Esophagus squamous epithelium (tissue), 5 donors: Measurements from ENCODE around the gene PLA2G2F. TPM values are rescaled to one million over a fixed set of nuclear protein-coding genes. Genes with fewer than 3 reads are reported as not detected.
A peak's percentile ranks its signal among the peaks of the same experiment; 100 is the strongest.

ENCODE experiments used
- DNase-seq: peaks from one replicate; lab custom pipeline; 2025; lab: John Stamatoyannopoulos, UW
- H3K27ac ChIP-seq, 4 donors: fragments of 200-600 bp; sonication (generic); one replicate each; pipeline ENCODE4 v1.5.1; 2016 to 2019; ENCODE audit warnings: mild to moderate bottlenecking in 1 of 4
- H3K27me3 ChIP-seq, 4 donors: fragments of 200-600 bp; sonication (generic); 1 replicate in 3 of 4; 2 replicates in 1 of 4; pipeline versions ENCODE4 v1.5.1 to v1.6.0; 2017 to 2021; ENCODE audit warnings: antibody characterized with exemption in 1 of 4
- H3K36me3 ChIP-seq, 3 donors: fragments of 200-600 bp; sonication (generic); one replicate each; pipeline ENCODE4 v1.5.1; 2016 to 2019
- H3K4me1 ChIP-seq, 3 donors: fragments of 200-600 bp; sonication (generic); one replicate each; pipeline ENCODE4 v1.5.1; 2017 to 2019
- H3K4me3 ChIP-seq, 4 donors: fragments of 200-600 bp; sonication (generic); 1 replicate in 3 of 4; 2 replicates in 1 of 4; pipeline ENCODE4 v1.5.1; 2016 to 2019; ENCODE audit warnings: mild to moderate bottlenecking in 2 of 4, moderate library complexity in 1 of 4
- H3K9me3 ChIP-seq, 3 donors: fragments of 200-600 bp; sonication (generic); one replicate each; pipeline ENCODE4 v1.5.1; 2016 to 2019
- CTCF ChIP-seq, 6 experiments: fragments of 450-650 bp in 4 of 6; fragments of 200-600 bp in 2 of 6; sonication (generic) in 2 of 6; IDR thresholded peaks; one replicate each; pipeline ENCODE4 v1.5.1; 2016 to 2019; ENCODE audit warnings: antibody characterized with exemption in 6 of 6, mild to moderate bottlenecking in 4 of 6, moderate library complexity in 4 of 6
- POLR2A ChIP-seq, 4 donors: fragments of 450-650 bp; IDR thresholded peaks; one replicate each; pipeline ENCODE4 v1.6.1; 2017; ENCODE audit warnings: antibody characterized with exemption in 4 of 4, mild to moderate bottlenecking in 4 of 4, moderate library complexity in 3 of 4
- WGBS, 2 donors: methylation state at CpG; one replicate each; pipeline ENCODE4 v1.1.5; 2018; 5-methylcytosine and 5-hydroxymethylcytosine counted together
- intact Hi-C: fragments of 100-400 bp; cut with DNase I; formaldehyde crosslinking; loops from one replicate; pipeline ENCODE4 v1.15.0; 2022
- total RNA-seq, 4 donors: library from RNA; depleted of rRNA; stranded (reverse); fragments of >200 nt; gene quantifications; one replicate each; pipeline ENCODE4 v1.1.0, GENCODE V29; 2016
- donor health status: DM: yes; HTN: yes; CAD: no.

PLA2G2F gene
- total RNA-seq, 4 donors from 2014 or later: 0.48 TPM; not detected in 3

DNA sequence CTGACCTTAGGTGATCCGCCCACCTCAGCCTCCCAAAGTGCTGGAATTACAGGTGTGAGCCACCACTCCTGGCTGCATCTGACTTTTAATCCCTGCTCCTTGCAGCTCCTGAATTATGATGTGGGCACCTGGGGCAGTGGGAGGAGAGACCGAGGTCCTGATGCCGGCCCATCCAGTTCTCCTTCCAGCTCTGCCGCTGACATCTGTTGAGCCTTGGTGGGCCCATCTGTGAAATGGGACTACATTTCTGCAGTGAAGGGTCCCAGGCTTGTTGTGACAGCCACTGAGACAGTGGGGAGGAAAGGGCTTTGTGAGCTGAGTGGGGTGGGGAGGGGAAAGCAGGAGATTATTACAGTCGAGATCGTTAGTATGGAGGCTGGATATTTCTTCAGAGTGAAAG lies 11.8 kb downstream of the PLA2G2F start:
- Histone ChIP-seq H3K9me3 (no peaks in the 10 kb centered on the region), H3K4me3 (no peak overlapping the region), H3K27ac (no peak overlapping the region), H3K27me3 (peaks cover 0 to 14% (median 0%) of the 10 kb centered on the region in 4 donors), H3K4me1 (peaks cover 9 to 26% (median 10%) of the 10 kb centered on the region in 3 donors), H3K36me3 (no peaks in the 10 kb centered on the region)
- no peak for DNase-seq
- WGBS, 2 donors: 33 to 75% methylated on average over 2 to 5 of the region's 6 CpGs
- intact Hi-C loops: loop anchor here (5.0 kb wide), 2 partner anchors 54 to 234 kb away; no protein-coding TSS in a partner anchor
- TF ChIP-seq POLR2A (IDR thresholded peaks at IDR 0.05) (no peak), CTCF (IDR thresholded peaks at IDR 0.05) (no peak)

DNA sequence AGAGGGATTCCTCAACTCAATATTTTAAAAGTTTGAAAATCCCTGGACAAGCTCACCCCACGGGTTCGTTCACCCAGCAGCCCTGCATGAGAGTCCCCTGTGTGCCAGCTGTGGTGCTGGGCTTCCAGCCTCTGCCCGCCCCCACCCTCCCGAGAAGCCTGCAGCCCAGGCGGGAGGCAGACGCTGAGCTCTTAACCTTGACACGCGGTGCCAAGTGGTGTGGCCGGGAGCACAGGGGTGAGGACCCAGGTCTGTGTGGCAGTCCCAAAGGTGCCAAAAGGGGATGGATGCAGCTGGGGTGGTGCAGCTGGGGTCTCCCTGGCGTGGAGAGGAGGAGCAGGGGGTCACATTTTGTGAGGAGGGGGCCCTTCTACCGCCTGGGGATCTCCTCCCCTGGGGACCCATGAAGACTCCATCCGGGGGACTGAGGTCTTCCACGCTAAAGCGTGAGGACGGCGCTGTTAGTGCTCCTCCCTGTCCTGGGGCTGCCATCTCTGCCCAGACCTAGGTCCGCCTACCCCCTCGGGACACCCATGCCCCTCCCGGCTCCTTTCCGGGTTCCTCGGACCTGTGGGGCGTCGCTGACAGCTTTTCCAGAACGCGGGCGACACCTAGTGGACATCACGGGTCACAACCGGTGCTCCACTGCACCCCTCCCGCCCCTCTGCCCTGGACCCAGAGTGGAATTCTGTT lies 12.9 kb downstream of the PLA2G2F start:
- Histone ChIP-seq H3K4me3 (peak overlapping the region in 3 of 4 donors; percentile 34 to 64 (median 44)), H3K27me3 (peaks cover 0 to 14% (median 0%) of the 10 kb centered on the region in 4 donors), H3K36me3 (no peaks in the 10 kb centered on the region), H3K4me1 (peaks cover 9 to 26% (median 10%) of the 10 kb centered on the region in 3 donors), H3K27ac (peak overlapping the region in 3 of 4 donors; percentile 2 to 64 (median 43)), H3K9me3 (no peaks in the 10 kb centered on the region)
- no peak for DNase-seq
- no peak for TF ChIP-seq POLR2A (IDR thresholded peaks at IDR 0.05)
- TF ChIP-seq CTCF (IDR thresholded peaks at IDR 0.05): peak; percentile 88 to 96 (median 90)
- intact Hi-C loops: loop anchor here (5.0 kb wide), 2 partner anchors 55 to 235 kb away; no protein-coding TSS in a partner anchor
- 0% methylated on average over 4 of the region's 29 CpGs; no CpG with 5 or more reads in 1 of the 2 donors for WGBS, 2 donors

GRCh38 chr1:20152599-20152930 lies 13.4 kb downstream of the PLA2G2F start:
- peak overlapping the region in 2 of 4 donors; percentile 44 to 64 for H3K4me3 ChIP-seq
- 43 to 87% methylated on average over 2 to 3 of the region's 7 CpGs for WGBS, 2 donors
- no peak for TF ChIP-seq CTCF (IDR thresholded peaks at IDR 0.05)
- peak overlapping the region in 2 of 4 donors; percentile 43 to 64 for H3K27ac ChIP-seq
- DNase-seq: no peak
- peaks cover 0 to 14% (median 0%) of the 10 kb centered on the region in 4 donors for H3K27me3 ChIP-seq
- H3K9me3 ChIP-seq: peaks cover 0 to under 1% (median 0%) of the 10 kb centered on the region in 3 donors
- no peaks in the 10 kb centered on the region for H3K36me3 ChIP-seq
- H3K4me1 ChIP-seq: peaks cover 9 to 26% (median 10%) of the 10 kb centered on the region in 3 donors
- intact Hi-C loops: loop anchor here (5.0 kb wide), 2 partner anchors 55 to 235 kb away; no protein-coding TSS in a partner anchor

GRCh38 chr1:20153000-20153418 lies 13.9 kb downstream of the PLA2G2F start:
- no peak overlapping the region for H3K4me3 ChIP-seq

More at GRCh38 chr1:20153000-20153418, 13.9 kb downstream of the PLA2G2F start:
- Histone ChIP-seq H3K27ac (peak overlapping the region in 2 of 4 donors; percentile 43 to 64), H3K4me1 (peaks cover 9 to 26% (median 10%) of the 10 kb centered on the region in 3 donors), H3K36me3 (no peaks in the 10 kb centered on the region), H3K27me3 (peaks cover 0 to 14% (median 0%) of the 10 kb centered on the region in 4 donors), H3K9me3 (peaks cover 0 to 4% (median 0%) of the 10 kb centered on the region in 3 donors)
- WGBS, 2 donors: 67 to 79% methylated on average over 3 to 5 of the region's 6 CpGs
- intact Hi-C loops: loop anchor here (5.0 kb wide), 2 partner anchors 56 to 236 kb away; no protein-coding TSS in a partner anchor
- no peak for TF ChIP-seq CTCF (IDR thresholded peaks at IDR 0.05)
- no peak for TF ChIP-seq POLR2A (IDR thresholded peaks at IDR 0.05)
- no peak for DNase-seq
